ENCODE measurements around the gene OASL.

Gene OASL

DNA sequence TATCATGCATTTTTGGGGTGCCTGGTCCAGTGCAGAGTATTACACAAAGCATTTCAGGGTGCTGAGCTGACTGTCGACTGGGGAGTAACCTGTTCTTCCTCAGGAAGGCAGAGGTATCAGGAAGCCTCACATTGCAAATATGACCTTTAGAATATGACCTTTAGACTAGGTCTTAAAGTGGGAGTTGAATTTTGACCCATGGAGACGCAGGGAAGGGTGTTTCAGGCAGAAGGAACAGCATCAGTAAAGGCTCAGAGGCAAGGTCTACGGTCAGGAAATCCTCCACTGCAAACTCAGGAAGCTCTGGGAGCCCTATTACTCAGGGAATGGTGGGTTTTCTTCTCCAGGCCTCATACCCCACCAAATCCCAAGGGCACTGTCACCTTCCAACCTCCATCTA lies 49.4 kb downstream of the OASL start:
- no peak for DNase-seq

DNA sequence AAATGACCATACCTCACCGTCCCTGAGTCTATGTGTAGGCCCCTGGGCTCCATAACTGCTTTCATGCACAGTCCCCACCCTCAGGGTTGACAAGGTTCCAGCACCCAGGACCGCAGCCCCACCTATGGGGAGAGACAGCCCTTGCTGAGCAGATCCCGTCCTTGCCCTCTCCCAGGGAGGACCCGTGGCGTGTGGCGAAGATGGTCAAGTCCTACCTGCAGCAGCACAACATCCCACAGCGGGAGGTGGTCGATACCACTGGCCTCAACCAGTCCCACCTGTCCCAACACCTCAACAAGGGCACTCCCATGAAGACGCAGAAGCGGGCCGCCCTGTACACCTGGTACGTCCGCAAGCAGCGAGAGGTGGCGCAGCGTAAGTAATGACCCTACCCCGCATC lies 50.4 kb downstream of the OASL start:
- no peak for DNase-seq

DNA sequence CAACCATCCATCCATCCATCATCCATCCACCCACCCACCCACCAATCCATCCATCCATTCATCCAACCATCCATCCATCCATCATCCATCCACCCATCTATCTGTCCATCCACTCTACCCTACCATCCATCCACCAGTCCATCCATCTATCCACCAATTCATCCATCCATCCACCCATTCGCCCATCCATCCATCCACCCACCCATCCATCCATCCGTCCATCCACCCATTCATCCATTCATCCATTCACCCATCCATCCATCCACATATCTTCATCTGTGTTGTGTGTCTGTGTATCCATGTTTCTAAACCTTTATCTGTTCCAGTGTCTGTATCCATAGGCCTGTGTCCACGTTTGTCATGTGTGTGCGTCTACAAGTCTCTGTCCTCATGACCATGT lies 50.8 kb downstream of the OASL start:
- DNase-seq = no peak

DNA sequence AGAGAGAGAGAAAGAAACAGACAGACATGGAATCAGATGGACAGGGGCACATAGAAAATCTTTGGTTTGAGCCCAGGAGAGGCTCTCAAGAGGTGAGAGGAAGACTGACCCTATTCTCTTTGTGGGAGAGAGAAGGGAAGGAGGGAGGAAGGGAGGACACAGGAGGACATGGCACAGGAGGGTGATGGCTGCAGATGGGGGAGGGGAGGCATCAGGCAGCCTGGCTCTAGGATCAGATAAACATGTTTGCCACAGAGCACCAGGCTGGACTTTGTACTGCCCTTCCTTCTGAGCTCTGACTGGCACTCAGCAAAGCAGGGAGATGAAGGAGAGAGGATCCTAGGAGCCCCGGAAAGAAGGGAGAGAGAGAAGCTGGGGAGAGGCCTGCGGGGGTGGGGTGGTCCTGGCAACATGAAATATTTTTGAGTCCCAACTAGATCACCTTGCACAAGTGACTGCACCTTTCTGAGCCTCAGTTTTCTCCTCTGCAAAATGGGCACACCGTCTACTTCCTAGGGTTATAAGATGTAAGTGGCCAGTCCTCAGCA lies 54.6 kb downstream of the OASL start:
- no peak for DNase-seq

DNA sequence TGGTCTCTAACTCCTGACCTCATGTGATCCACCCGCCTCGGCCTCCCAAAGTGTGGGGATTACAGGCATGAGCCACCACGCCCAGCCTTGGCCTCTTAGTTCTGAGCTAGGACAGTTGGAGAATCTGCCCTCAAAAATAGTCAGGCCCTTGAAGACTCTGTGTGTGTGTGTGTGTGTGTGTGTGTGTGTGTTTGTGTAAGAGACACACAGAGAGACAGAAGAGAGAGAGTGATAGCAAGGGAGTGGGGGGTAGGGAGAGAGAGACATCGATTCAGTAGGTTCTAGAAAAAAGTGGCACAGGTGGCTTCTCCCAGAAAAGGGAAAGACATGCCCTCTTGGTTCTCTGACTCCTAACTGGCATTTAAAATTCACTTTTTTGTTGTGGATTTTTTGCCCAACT lies 55.3 kb downstream of the OASL start:
- no peak for DNase-seq

GRCh38 chr12:120982659-120983058 lies 56.4 kb downstream of the OASL start:
- DNase-seq = no peak

DNA sequence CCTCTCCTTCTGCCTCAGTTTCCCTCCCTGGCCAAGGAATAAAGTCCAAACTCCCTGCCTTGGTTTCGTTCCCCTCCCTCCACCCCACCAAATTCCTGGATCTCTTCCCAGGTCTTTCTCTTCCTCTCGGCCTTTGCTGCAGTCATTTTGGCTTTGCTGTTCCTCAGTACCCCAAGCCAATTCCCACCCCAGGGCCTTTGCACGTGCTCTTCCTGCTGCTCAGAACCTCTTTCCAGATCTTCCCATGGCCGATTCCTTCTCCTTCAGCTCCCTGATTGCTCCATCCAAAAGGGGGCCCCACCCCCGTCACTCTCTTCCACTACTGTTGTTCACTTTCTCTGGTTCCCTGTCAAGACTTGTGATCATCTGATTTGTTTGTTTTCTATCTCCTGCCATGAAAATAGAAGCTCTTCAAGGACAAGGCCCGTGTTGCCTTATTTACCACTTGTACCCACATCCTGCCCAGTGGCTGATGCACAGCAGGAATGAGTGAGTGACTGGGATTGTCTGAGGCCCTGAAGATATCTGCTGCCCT lies 57.6 kb downstream of the OASL start:
- DNase-seq = no peak

GRCh38 chr12:120980800-120981368 lies 58.2 kb downstream of the OASL start:
- DNase-seq = no peak

DNA sequence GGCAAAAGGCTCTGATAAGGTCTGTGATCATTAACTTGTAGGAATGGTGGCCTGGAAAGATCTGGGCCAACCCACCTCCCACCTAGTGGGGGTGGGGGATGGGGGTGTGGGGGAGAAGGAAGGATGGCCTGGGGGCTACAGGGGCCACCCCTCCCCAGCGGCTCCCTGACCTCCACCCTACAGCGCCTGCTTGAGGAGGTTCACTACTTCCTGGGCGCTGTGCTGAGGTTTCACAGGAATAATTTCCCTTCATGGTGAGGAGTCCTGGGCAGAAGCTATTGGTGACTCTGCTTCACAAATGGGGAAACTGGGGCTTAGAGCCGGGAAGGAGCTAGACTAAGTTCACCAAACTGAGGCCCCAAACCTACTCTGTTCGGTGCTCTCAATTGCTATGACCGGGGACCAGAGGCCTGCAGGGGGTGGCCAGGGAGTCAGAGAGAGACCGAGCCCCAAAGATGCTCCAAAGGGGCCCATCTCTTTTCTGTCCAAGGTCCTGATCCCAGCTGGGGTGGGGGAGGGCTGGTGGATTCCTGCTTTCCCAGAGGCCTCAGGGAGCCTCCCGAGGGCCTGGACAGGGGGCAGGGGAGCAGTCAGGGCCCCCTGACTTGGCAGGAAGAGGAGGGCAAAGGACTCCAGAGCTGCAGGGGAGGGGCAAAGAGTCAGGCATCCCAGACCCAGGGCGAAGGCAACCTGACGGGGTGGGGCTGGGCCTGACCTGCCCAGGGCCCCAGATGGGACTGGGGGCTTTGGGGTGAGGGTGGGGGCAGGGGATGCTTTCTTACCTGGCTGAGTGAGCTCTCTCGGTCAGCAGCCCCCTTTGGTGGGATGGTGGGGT lies 59.0 kb downstream of the OASL start:
- no peak for DNase-seq

- no peak for DNase-seq
Measured at GRCh38 chr12:120979220-120979861, 59.7 kb downstream of the OASL start.

DNA sequence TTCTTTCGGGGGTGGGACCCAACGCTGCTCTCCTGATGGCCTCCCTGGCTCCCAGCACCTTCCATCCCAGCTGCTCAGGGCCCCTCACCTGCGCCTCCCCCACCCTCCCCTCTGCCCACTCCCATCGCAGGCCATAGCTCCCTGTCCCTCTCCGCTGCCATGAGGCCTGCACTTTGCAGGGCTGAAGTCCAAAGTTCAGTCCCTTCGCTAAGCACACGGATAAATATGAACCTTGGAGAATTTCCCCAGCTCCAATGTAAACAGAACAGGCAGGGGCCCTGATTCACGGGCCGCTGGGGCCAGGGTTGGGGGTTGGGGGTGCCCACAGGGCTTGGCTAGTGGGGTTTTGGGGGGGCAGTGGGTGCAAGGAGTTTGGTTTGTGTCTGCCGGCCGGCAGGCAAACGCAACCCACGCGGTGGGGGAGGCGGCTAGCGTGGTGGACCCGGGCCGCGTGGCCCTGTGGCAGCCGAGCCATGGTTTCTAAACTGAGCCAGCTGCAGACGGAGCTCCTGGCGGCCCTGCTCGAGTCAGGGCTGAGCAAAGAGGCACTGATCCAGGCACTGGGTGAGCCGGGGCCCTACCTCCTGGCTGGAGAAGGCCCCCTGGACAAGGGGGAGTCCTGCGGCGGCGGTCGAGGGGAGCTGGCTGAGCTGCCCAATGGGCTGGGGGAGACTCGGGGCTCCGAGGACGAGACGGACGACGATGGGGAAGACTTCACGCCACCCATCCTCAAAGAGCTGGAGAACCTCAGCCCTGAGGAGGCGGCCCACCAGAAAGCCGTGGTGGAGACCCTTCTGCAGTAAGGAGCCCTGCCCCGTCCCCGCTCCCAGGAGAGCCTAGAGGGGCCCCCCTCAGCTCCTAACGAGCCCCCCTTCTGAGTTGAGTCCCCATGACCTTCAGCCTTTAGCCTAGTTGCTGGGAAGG lies 60.5 kb downstream of the OASL start, which contains the start of gene HNF1A:
HNF1A (plus strand) TSS at position 248 of the 924 bp plus-strand sequence; CDS start at position 474, 226 bp downstream.
- no peak for DNase-seq

GRCh38 chr12:120977531-120978295 lies 61.3 kb downstream of the OASL start:
- DNase-seq = no peak

GRCh38 chr12:120972870-120973543 lies 66.0 kb downstream of the OASL start:
- DNase-seq = no peak

GRCh38 chr12:120971299-120972180 lies 67.5 kb downstream of the OASL start:
- DNase-seq = peak; percentile 66 to 85 (median 78)

DNA sequence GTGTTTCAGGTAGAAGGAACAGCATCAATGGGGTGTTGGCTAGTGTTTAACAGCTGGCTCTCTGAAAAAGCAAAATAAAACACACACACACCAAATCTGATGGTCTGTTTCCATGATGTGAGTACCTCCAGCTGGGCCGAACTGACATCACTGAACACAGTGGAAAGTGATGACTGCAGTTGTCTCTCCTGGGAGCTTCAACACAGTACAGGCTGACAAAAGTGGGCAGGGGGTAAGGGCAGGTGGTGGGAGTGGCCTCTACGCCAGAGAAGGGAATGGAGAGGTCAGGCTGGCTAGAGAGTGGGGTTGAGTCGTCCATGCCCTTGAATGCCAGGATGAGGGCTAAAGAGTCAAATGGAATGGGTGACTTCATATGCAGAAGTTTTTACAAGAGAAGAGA lies 68.7 kb downstream of the OASL start:
- no peak for DNase-seq
